Endometrial microvascular endothelial cells (primary cell): Measurements from ENCODE around the gene SAFB. TPM values are rescaled to one million over a fixed set of nuclear protein-coding genes. Genes with fewer than 3 reads are reported as not detected.
"Not testable (repeated sequence)": the region's sequence is repeated elsewhere in the genome, so short reads cannot be mapped to it uniquely, and the experiment has no call there.

Experiments
- in situ Hi-C: cut with HindIII; loops from 2 replicates; pipeline ENCODE4 v1.10.0; 2017; ENCODE audit warnings: low sequenced_read_pairs, low pct_unique_long_range_greater_than_20kb; ENCODE audit errors: inconsistent ontology term
- total RNA-seq: library from RNA; depleted of rRNA; stranded (reverse); fragments of >200 nt; gene quantifications from one replicate; pipeline ENCODE4 v1.2.3, GENCODE V29; 2015; ENCODE audit errors: inconsistent ontology term

Gene SAFB
- total RNA-seq, 1 donor from 2014 or later: 27.9 TPM

DNA sequence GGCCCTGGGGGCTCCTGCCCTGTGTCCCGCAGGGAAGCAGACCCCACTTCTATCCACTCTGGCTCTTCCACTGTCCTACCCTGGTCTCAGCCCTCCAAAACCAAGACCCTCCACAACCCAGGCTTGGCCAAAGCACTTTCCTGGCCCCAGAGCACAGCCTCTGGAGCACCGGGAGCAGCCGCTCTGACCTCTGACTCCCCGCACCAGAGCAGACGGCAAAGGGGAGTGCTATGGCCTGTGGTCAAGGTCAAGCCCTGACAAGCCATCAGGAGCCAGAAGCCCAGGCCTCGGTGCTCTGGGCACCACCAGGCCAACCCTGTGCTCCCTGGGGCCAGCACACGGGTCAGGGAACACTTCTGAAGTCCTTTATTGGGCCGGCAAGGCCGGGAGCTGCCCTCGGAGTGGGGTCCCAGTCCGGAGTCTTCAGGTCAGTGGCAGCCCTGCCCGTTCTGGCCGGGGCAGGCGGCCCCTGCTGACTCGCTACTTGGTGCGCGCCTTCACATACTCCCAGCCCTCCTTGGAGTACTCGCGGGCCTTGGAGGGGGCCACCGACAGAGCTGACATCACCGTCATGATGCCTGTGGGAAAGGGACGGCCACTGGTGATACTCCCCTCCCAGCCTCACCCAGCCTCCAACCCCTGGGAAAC lies 55.3 kb downstream of the SAFB start:
- in situ Hi-C loops: no loop called here

DNA sequence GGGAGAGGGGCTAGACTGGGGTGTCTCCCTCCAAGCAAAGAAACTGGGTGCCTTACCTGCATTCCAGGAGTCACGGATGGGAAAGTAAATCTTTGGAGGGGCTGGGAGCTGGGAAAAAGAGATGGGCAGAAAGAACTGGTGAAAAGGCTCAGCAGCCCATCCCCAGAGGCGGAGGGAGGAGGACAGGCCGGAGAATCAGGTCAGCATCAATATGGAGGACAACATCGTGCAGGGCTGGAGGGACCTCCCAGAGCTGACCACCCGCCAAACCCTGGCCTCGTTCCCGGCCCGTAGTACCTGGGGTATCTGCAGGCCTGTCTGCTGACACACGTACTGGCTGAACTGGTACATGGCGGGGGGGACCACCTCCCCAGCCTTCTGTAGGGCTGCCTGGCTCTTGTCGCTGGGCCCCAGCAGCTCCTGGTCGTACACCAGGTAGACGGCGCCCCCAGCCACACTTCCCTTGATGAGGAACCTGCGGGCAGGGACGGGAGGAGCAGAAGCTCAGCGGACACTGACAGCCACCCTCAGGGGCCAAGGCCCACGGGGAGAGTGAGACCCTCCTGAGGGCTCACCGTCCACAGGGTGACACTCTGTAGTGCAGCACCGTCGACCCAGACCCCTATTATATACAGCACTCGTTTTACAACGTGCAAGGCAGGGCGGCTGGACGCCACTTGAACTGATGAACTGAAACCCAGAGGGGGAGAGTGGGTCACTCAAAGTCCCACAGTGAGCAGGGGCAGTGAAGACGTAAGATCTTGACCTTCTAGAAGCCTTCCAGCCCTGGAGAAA lies 56.6 kb downstream of the SAFB start:
- in situ Hi-C loops: no loop called here

DNA sequence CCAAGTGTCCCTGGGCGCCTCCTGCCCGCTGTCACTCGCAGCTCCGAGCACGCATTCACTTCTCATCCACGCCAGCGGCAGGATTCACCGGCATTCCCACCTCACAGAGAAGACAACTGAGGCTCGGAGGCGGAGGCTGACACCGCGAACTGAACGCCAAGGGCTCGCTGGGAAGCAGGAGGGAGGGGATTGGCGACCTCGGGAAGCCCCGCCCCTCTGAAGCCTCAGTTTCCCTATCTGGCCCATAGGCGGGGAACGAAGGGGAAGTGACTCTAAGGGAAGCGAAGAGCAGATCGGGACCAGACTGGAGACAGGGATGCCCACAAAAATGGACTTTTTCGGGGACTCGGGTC lies 57.2 kb downstream of the SAFB start:
- in situ Hi-C loops: no loop called here

DNA sequence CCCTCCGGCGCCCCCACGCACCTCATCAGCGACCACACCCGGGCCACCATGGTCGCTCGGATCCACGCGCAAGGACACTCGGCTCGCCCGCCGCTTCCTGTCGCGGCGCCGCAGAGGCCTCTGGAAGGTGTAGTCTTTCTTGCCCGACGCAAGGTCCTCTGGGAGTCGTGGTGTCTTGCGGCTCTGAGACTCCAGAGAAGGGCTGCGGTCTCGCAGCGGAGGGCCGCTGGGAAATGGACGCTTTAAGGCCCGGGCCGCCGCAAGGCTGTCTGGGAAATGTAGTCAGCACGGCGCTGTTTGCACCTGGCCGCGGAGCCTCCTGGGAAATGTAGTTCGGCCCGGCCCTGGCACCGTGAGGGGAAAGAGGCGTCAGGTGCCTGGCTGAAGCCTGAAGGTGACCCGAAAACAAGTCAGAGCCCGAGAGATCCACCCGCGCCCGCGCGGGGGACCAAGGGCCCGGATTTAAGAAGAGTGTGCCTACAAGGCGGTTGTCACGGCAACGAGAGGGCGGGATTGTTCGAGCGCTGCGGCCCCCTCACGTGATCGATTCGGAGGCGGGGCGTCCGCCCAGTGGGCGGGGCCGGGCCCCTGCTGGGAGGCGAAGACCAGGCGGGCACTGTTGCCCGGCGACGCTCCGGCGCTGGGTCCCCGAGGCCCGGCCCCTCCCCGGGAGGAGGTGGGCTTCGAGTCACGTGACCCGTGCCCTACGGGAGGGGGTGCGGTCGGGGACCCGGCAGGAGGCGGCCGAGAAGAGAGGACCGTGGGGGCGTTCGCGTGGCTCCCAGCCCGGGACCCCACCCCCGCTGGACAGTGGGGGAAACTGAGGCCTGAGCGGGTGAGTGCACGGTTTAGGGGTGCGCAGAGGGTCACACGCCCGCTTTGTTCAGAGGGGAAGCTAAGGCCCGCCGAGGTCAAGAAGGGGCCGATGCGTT lies 57.8 kb downstream of the SAFB start, which contains the start of the genes HSD11B1L and MICOS13:
Gene HSD11B1L, plus strand, starts transcription at position 591 of the 932 bp plus-strand sequence. CDS start 3,806 bp downstream, outside the sequence.
Gene MICOS13, minus strand, starts transcription at position 80 of the 932 bp plus-strand sequence. Its CDS starts 30 bp downstream, at position 50.
- in situ Hi-C loops: no loop called here

DNA sequence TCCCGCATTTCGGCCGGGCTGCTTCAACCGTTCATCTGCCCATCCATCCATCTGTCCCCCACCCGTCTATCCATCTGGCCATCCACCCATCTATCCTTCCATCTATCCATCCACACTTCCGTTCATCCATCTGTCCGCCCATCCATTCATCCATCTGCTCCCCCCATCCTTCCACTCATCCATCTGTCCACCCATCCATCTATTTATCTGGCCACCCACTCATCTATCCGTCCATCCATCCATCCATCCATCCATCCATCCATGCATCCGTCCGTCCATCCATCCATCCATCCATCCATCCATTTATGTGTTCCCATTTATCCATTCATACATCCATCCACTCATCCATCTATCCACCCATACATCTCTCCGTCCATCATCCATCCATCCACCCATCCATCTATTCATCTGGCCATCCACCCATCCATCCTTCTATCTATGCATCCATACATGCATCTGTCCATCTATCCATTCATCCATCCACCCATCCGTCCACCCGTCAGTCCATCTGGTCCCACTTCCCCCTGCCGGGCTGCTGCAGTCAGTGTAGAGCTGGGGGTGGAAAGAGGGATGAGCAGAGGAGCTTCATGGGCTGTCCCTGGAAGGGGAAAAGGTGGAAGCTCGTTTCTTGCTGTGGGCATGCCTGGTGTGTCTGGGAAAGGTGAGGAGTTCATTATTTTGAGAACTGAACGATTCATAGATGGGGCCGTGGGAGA lies 58.7 kb downstream of the SAFB start:
- in situ Hi-C loops: no loop called here

DNA sequence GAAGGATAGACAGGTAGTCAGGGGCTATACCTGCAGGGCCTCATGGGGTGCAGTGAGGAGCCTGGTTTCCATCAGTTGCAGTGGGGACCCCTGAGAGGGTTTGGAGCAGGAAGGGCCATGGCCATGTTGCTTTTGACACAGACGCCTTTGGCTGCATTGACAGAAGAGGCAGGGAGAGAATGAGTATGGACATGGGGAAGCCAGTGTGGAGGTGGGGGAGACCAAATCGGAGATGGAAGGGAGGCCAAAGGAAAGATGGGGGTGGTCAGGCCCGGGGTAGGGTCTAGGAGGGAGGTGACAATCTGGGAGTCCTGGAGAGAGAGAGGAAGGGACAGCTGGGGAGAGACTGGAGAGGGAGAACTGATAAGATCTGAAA lies 59.2 kb downstream of the SAFB start:
- in situ Hi-C loops: no loop called here

DNA sequence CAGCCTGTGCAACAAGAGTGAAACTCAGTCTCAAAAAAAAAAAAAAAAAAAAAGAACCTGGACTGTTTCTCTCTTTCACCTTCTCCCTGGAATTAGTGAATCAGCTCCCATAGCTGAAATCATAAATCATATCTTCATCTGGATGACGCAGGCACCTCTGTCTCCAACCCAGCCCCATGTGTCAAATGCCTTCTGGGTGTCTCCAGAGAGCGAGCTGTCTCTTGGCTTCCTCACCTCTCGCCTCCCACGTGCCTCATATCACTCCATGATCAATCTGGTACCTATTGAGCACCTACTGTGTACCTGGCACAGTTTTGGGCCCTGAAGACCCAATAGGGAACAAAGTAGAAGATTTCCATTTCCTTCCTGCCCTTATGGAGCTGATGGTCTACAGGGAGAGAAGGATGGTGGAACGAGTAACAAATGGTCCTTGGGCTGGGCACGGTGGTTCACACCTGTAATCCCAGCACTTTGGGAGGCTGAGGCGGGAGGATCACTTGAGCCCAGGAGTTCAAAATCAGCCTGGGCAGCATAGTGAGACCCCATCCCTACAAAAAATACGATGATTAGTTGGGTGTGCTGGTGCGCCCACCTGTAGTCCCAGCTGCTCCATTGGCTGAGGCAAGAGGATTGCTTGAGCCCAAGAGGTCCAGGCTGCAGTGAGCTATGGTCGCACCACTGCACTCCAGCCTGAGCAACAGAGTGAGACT lies 60.4 kb downstream of the SAFB start:
- in situ Hi-C loops: no loop called here

DNA sequence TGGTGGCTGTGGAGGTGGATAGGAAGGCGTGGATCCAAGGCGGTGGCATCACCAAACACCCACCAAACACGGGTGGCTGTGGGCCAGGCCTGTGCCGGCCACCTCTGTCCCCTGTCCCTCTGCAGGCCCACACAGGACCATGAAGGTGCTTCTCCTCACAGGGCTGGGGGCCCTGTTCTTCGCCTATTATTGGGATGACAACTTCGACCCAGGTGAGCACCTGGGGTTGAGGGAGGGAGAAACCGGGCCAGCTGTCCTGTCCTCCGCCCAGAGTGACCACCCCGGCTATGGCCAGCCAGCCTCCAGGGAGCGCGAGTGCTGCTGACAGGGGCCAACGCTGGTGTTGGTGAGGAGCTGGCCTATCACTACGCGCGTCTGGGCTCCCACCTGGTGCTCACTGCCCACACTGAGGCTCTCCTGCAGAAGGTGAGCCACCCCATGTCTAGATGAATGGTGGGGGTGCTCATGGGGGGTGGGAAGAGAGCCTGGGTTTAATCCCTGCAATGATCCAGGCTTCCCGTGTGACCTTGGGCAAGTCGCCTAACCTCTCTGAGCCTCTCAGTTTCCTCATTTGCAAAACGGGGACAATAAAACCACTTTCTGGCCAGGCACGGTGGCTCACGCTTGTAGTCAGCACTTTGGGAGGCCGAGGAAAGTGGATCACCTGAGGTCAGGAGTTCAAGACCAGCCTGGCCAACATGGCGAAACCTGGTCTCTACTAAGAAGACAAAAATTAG lies 62.0 kb downstream of the SAFB start:
- in situ Hi-C loops: no loop called here

DNA sequence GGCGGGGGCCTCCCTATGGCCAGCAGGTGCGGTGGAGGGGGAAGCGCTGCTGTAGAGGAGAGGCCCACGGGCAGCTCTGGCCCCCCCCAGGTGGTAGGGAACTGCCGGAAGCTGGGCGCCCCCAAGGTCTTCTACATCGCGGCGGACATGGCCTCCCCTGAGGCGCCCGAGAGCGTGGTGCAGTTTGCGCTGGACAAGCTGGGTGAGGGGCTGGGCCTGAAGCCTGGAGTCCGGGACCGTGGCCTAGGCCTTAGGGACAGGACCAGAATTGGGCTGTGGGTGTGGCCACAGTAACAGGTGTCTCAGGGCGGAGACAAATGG lies 63.4 kb downstream of the SAFB start:
- in situ Hi-C loops: no loop called here

DNA sequence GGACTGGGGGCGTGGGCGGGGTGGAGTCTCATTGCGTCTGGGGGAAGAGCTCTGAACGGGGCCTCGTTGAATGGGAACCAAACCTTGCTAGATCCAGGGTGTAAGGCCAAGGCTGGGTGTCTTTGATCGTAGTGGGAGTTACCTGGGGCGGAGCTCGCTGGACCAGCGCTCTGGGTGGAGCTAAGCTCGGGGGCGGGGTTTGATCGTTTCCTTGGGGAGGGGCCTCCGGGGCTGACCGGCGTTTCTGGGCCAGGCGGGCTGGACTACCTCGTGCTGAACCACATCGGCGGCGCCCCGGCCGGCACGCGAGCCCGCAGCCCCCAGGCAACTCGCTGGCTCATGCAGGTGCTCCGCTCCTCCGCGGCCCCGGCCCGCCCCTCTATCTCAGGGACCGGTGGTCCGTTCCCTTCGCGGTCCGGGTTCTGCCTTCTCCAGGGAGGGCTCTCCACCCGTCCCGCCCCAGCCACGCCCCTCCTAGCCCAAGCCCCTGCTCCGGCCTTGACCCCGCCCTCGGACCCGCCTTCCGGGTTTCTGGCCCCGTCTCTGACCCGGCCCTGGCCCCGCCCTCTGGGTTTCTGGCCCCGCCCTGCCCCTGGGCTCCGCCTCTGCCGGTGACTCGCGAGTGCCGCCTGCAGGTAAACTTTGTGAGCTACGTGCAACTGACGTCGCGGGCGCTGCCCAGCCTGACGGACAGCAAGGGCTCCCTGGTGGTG lies 63.9 kb downstream of the SAFB start:
- in situ Hi-C loops: no loop called here

DNA sequence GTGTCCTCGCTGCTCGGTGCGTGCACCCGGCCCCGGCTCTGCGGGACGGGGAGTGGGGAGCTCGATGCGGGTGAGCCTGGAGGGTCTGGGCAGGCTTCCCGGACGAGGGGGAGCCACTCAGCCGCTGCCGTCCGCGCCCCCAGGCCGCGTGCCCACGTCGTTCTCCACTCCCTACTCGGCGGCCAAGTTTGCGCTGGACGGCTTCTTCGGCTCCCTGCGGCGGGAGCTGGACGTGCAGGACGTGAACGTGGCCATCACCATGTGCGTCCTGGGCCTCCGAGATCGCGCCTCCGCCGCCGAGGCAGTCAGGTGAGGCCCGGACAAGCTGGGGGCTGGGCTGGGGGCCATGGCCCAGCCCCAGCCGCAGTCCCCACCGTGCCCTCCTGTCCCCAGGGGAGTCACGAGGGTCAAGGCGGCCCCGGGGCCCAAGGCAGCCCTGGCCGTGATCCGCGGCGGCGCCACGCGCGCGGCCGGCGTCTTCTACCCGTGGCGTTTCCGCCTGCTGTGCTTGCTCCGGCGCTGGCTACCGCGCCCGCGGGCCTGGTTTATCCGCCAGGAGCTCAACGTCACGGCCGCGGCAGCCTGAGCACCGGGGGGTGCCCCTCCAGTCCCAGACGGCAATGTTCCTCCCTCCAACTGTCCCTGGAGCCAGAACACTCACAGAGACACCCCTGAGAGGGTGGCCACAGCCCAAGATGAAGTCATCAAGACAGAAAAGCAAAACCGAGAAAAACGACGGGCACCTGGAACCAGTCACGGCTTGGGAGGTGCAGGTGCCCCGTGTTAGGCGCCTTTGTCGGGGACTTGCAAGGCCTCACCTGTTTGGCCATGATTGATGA lies 64.7 kb downstream of the SAFB start:
- in situ Hi-C loops: no loop called here

DNA sequence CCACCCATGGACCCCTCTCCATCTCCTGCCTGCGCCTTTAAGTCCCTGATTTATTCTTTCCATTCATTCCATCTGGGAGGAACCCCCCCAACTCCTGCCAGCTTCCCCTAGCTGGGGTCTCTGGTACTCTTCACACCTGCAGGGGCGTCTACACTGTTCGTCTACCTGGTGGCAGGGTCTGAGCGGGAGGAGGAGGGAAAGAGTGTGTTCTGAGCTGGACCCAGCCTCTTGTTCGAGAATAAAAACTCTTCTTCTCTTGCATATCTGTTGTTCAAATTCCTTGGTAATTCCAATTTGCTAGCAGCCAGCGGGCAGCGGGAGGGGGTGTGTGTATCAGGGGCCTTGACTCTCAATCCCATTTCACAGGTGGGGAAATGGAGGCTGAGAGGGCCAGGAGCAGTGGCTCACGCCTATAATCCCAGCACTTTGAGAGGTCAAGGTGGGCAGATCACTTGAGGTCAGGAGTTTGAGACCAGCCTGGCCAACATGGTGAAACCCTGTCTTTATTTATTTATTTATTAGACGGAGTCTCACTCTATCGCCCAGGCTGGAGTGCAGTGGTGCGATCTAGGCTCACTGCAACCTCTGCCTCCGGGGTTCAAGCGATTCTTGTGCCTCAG lies 65.5 kb downstream of the SAFB start:
- in situ Hi-C loops: not testable (repeated sequence)

DNA sequence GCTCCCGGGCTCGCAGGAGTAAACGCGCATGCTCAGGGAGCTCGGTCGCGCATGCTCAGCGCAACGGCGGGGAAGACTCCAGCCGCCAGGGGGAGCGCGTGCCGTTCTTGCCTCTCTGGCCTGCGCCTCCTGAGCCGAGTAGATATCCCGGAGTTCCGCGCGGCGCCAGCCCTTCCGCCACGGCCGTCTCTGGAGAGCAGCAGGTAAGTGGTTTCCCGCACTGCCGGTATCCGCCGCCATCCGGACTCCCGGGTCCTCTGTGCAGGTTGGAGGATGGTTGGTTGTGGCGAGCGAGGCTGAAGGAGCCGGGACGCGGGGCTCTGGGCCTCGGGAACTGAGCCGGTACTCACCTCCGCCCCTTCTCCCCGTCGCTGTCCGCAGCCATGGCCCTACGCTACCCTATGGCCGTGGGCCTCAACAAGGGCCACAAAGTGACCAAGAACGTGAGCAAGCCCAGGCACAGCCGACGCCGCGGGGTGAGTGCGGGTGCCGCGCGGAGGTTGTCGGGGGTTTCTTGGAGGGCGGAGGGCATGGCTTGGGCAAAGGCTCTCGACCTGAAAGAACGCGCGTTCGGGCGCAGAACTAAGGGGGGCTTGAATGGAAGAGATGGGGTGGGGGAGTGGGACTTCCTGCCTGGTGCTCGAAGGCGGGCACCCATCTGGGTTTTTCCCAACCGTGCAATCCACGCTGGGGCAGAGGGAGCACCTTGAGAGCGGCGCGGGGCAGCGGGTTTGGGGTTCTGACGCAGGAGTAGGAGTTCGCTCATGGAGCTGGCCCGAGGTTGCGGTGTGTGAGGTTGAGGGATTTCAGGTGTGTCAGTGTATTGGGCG lies 67.5 kb downstream of the SAFB start, which contains the start of gene RPL36:
Gene RPL36, plus strand, starts transcription at position 171 of the 830 bp plus-strand sequence. Its CDS starts 213 bp downstream, at position 384.
- in situ Hi-C loops: no loop called here

DNA sequence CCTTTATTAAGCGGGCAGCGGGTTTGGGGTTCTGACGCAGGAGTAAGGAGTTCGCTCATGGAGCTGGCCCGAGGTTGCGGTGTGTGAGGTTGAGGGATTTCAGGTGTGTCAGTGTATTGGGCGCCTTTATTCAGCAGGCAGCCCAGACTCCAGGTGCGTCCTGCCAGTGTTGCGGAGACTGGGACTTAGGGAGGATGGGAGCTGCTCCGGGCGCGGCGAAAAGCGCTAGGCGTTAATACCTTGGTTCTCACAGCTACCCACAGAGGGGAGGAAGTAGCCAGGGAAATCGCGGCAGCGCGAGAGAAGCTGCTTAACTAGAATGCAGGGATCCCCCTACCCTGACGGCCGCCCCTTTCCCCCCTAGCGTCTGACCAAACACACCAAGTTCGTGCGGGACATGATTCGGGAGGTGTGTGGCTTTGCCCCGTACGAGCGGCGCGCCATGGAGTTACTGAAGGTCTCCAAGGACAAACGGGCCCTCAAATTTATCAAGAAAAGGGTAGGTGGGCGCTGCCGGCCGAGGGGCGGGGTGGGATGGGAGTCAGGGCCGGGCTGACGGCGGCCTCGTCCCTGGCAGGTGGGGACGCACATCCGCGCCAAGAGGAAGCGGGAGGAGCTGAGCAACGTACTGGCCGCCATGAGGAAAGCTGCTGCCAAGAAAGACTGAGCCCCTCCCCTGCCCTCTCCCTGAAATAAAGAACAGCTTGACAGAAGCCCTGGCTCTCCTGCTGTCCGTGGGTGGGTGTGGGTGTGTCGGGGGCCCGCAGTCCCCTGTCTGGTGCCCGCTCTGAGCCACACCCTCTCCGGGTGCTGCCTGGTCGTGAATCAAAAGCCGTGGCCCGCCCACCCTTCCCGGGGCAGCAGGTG lies 68.3 kb downstream of the SAFB start:
- in situ Hi-C loops: no loop called here
